OCI-LY1 (cell line): Measurements from ENCODE around the gene GFER.
A peak's percentile ranks its signal among the peaks of the same experiment; 100 is the strongest.

Experiments
- H2AFZ ChIP-seq: fragments of 200-600 bp; sonication (generic), shearing (Covaris generic); 2 replicates; pipeline ENCODE4 v1.6.0; 2014; ENCODE audit warnings: antibody characterized with exemption, mild to moderate bottlenecking, low read length
- H3F3A ChIP-seq: fragments of 200-600 bp; sonication (generic), shearing (Covaris generic); 2 replicates; pipeline ENCODE4 v1.6.0; 2014; ENCODE audit warnings: mild to moderate bottlenecking, antibody characterized with exemption, low read length, moderate library complexity; ENCODE audit not compliant: insufficient read depth
- H3K27ac ChIP-seq: fragments of 200-600 bp; sonication (generic); 2 replicates; pipeline ENCODE4 v1.5.1; 2014; ENCODE audit warnings: low read length, mixed run types, mild to moderate bottlenecking, low read depth; ENCODE audit not compliant: poor library complexity, severe bottlenecking
- H3K27me3 ChIP-seq: fragments of 200-600 bp; sonication (generic); 2 replicates; pipeline ENCODE4 v1.6.0; 2014; ENCODE audit warnings: antibody characterized with exemption, mild to moderate bottlenecking, low read length, moderate library complexity; ENCODE audit not compliant: insufficient read depth
- H3K36me3 ChIP-seq: fragments of 200-600 bp; sonication (generic); 2 replicates; pipeline ENCODE4 v1.6.1; 2014; ENCODE audit warnings: mild to moderate bottlenecking, antibody characterized with exemption, low read length, moderate library complexity, mixed read lengths; ENCODE audit not compliant: insufficient read depth
- H3K4me1 ChIP-seq: fragments of 200-600 bp; sonication (generic); 2 replicates; pipeline ENCODE4 v1.5.1; 2014; ENCODE audit warnings: mild to moderate bottlenecking, low read length, moderate library complexity; ENCODE audit not compliant: insufficient read depth, severe bottlenecking
- H3K4me2 ChIP-seq: fragments of 200-600 bp; sonication (generic), shearing (Covaris generic); 2 replicates; pipeline ENCODE4 v1.6.1; 2014; ENCODE audit warnings: low read length
- H3K4me3 ChIP-seq: fragments of 200-600 bp; sonication (generic); 2 replicates; pipeline ENCODE4 v1.5.1; 2014; ENCODE audit warnings: low read length, low read depth, mild to moderate bottlenecking, mixed read lengths; ENCODE audit not compliant: poor library complexity, severe bottlenecking
- H3K79me2 ChIP-seq: fragments of 200-600 bp; shearing (Covaris generic); 2 replicates; pipeline ENCODE4 v1.6.1; 2016; ENCODE audit warnings: mixed run types, low read length, mixed read lengths; ENCODE audit not compliant: insufficient read depth
- H3K9ac ChIP-seq: fragments of 200-600 bp; sonication (generic), shearing (Covaris generic); 2 replicates; pipeline ENCODE4 v1.6.1; 2014; ENCODE audit warnings: mild to moderate bottlenecking, low read length, mixed read lengths
- H3K9me2 ChIP-seq: fragments of 200-600 bp; sonication (generic), shearing (Covaris generic); 2 replicates; pipeline ENCODE4 v1.6.1; 2014; ENCODE audit warnings: low read depth, mild to moderate bottlenecking, low read length, mixed read lengths
- H3K9me3 ChIP-seq: fragments of 200-600 bp; shearing (Covaris generic); 2 replicates; pipeline ENCODE4 v1.6.1; 2014; ENCODE audit warnings: low read length, mixed read lengths
- H4K20me1 ChIP-seq: fragments of 200-600 bp; sonication (generic), shearing (Covaris generic); 2 replicates; pipeline ENCODE4 v1.6.0; 2016; ENCODE audit warnings: mild to moderate bottlenecking, low read length; ENCODE audit not compliant: insufficient read depth
- EZH2 ChIP-seq: fragments of 200-600 bp; sonication (generic), shearing (Covaris generic); IDR thresholded peaks from 2 replicates; pipeline ENCODE4 v1.8.0; 2017; ENCODE audit warnings: borderline replicate concordance, mixed run types, mild to moderate bottlenecking, antibody characterized with exemption, low read length, moderate library complexity, mixed read lengths
- TF ChIP-seq, protein P1 (sequence below): fragments of 200-600 bp; sonication (generic), shearing (Covaris generic); IDR thresholded peaks from 2 replicates; pipeline ENCODE4 v1.5.1; 2017; ENCODE audit warnings: mild to moderate bottlenecking, antibody characterized with exemption, low read length, moderate library complexity, mixed read lengths

GFER gene

GRCh38 chr16:1982991-1983543, 926 bp upstream of the GFER start:
- H3K9me2 ChIP-seq, result no peaks in the 10 kb centered on the region
- H3K4me2 ChIP-seq, result peak overlapping the region; percentile 87
- H3K4me3 ChIP-seq, result peak overlapping the region; percentile 66
- no peaks in the 10 kb centered on the region; the same call in 1 of the 2 replicates for H3K27me3 ChIP-seq
- no peak overlapping the region for H2AFZ ChIP-seq
- H3F3A ChIP-seq, result no peaks in the 10 kb centered on the region
- H4K20me1 ChIP-seq, result no peaks in the 10 kb centered on the region
- H3K36me3 ChIP-seq, result peaks cover 22% of the 10 kb centered on the region
- H3K27ac ChIP-seq, result no peak overlapping the region
- TF ChIP-seq, protein P1, sequence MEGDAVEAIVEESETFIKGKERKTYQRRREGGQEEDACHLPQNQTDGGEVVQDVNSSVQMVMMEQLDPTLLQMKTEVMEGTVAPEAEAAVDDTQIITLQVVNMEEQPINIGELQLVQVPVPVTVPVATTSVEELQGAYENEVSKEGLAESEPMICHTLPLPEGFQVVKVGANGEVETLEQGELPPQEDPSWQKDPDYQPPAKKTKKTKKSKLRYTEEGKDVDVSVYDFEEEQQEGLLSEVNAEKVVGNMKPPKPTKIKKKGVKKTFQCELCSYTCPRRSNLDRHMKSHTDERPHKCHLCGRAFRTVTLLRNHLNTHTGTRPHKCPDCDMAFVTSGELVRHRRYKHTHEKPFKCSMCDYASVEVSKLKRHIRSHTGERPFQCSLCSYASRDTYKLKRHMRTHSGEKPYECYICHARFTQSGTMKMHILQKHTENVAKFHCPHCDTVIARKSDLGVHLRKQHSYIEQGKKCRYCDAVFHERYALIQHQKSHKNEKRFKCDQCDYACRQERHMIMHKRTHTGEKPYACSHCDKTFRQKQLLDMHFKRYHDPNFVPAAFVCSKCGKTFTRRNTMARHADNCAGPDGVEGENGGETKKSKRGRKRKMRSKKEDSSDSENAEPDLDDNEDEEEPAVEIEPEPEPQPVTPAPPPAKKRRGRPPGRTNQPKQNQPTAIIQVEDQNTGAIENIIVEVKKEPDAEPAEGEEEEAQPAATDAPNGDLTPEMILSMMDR, result no peak
- TF ChIP-seq EZH2, result no peak
- no peaks in the 10 kb centered on the region for H3K9me3 ChIP-seq
- H3K79me2 ChIP-seq, result no peaks in the 10 kb centered on the region
- H3K9ac ChIP-seq, result no peak overlapping the region
- peaks cover 22% of the 10 kb centered on the region for H3K4me1 ChIP-seq

- Histone ChIP-seq H3K4me3 (peak overlapping the region; percentile 66), H3K9ac (peak overlapping the region; percentile 66), H3K27ac (no peak overlapping the region), H3K9me3 (no peaks in the 10 kb centered on the region), H4K20me1 (no peaks in the 10 kb centered on the region), H3F3A (no peaks in the 10 kb centered on the region; the same call in 1 of the 2 replicates), H3K79me2 (no peaks in the 10 kb centered on the region), H3K4me2 (peak overlapping the region; percentile 87), H3K27me3 (peaks cover 6% of the 10 kb centered on the region; the same call in 1 of the 2 replicates), H3K9me2 (no peaks in the 10 kb centered on the region), H3K36me3 (peaks cover 13% of the 10 kb centered on the region), H2AFZ (no peak overlapping the region), H3K4me1 (peaks cover 18% of the 10 kb centered on the region)
- no peak for TF ChIP-seq EZH2
- TF ChIP-seq, protein P1, result no peak
These were observed 593 bp downstream of the GFER start for GRCh38 chr16:1984347-1985225.

- Histone ChIP-seq H3K27me3 (peaks cover 6% of the 10 kb centered on the region; the same call in 1 of the 2 replicates), H3K9me3 (no peaks in the 10 kb centered on the region), H3K9ac (no peak overlapping the region), H4K20me1 (no peaks in the 10 kb centered on the region), H3K36me3 (peaks cover 13% of the 10 kb centered on the region), H3K4me1 (peaks cover 23% of the 10 kb centered on the region), H3F3A (no peaks in the 10 kb centered on the region; the same call in 1 of the 2 replicates), H3K4me2 (peak overlapping the region; percentile 87), H3K4me3 (peak overlapping the region; percentile 66), H3K9me2 (no peaks in the 10 kb centered on the region), H3K79me2 (no peaks in the 10 kb centered on the region), H2AFZ (no peak overlapping the region), H3K27ac (no peak overlapping the region)
- no peak for TF ChIP-seq EZH2
- TF ChIP-seq, protein P1, result no peak
These were observed 1.6 kb downstream of the GFER start for GRCh38 chr16:1985466-1986150.
